Mammary epithelial cell (primary cell): ENCODE data around the gene REEP6.

Source experiments
- CTCF ChIP-seq, 2 donors: IDR thresholded peaks in 1 of 2; conservative IDR thresholded peaks in 1 of 2; 2 replicates each; pipeline ENCODE4 v1.5.1; 2011 to 2012; ENCODE audit warnings: inconsistent platforms in 2 of 2, low read length in 2 of 2, mild to moderate bottlenecking in 2 of 2, control low read depth in 1 of 2, low read depth in 1 of 2; ENCODE audit not compliant: insufficient read depth in 1 of 2; ENCODE audit errors: extremely low read depth in 1 of 2
- EZH2 ChIP-seq: IDR thresholded peaks from 2 replicates; pipeline ENCODE4 v1.6.1; 2012; ENCODE audit warnings: low read length, inconsistent platforms, borderline replicate concordance

GRCh38 chr19:1456121-1456900 is 34.7 kb upstream of the REEP6 start:
- TF ChIP-seq CTCF (conservative IDR thresholded peaks at IDR 0.05 in 1 of 2, IDR thresholded peaks at IDR 0.05 in 1 of 2; ENCODE audit: extremely low read depth in 1 of 2, insufficient read depth in 1 of 2, low read depth in 1 of 2, low read length in 2 of 2): no peak
- TF ChIP-seq EZH2: no peak
